Tibial nerve (tissue), 3 donors: Measurements from ENCODE around the gene UBE2U.

Experiments used
- POLR2A ChIP-seq, 2 donors: fragments of 450-650 bp; IDR thresholded peaks; one replicate each; pipeline ENCODE4 v1.6.1; 2017; ENCODE audit warnings: antibody characterized with exemption in 2 of 2, mild to moderate bottlenecking in 2 of 2, moderate library complexity in 2 of 2
- TF ChIP-seq, protein P1 (sequence below), 5 experiments: fragments of 200-600 bp in 3 of 5; fragments of 450-650 bp in 2 of 5; sonication (generic) in 3 of 5; IDR thresholded peaks; one replicate each; pipeline ENCODE4 v1.5.1; 2016 to 2019; ENCODE audit warnings: antibody characterized with exemption in 5 of 5, mild to moderate bottlenecking in 3 of 5, moderate library complexity in 2 of 5

- TF ChIP-seq, protein P1, sequence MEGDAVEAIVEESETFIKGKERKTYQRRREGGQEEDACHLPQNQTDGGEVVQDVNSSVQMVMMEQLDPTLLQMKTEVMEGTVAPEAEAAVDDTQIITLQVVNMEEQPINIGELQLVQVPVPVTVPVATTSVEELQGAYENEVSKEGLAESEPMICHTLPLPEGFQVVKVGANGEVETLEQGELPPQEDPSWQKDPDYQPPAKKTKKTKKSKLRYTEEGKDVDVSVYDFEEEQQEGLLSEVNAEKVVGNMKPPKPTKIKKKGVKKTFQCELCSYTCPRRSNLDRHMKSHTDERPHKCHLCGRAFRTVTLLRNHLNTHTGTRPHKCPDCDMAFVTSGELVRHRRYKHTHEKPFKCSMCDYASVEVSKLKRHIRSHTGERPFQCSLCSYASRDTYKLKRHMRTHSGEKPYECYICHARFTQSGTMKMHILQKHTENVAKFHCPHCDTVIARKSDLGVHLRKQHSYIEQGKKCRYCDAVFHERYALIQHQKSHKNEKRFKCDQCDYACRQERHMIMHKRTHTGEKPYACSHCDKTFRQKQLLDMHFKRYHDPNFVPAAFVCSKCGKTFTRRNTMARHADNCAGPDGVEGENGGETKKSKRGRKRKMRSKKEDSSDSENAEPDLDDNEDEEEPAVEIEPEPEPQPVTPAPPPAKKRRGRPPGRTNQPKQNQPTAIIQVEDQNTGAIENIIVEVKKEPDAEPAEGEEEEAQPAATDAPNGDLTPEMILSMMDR (IDR thresholded peaks at IDR 0.05) = no peak
- no peak for TF ChIP-seq POLR2A (IDR thresholded peaks at IDR 0.05)
Measured at GRCh38 chr1:64234714-64235113, 31.3 kb downstream of the UBE2U start.
